Measurements from ENCODE around the gene CDK3.

CDK3 gene

GRCh38 chr17:76026714-76027158 lies 26.1 kb downstream of the CDK3 start:
- Histone ChIP-seq H3K4me3 (ENCODE audit: low read depth, low read length) (no peak overlapping the region), H3K36me3 (replicated peaks) (no peaks in the 10 kb centered on the region), H3K27me3 (replicated peaks) (no peaks in the 10 kb centered on the region), H3K27ac (no peak overlapping the region)
- DNase-seq, result no peak
- TF ChIP-seq CTCF (IDR thresholded peaks at IDR 0.05; ENCODE audit: low read depth, low read length, missing control alignments), result no peak
- in situ Hi-C loops (cut with HindIII; ENCODE audit: low pct_ligation_motif_present, low sequenced_read_pairs), result no loop called here

- Histone ChIP-seq H3K27me3 (replicated peaks) (no peaks in the 10 kb centered on the region), H3K4me3 (ENCODE audit: low read depth, low read length) (no peak within 1 kb of the TSS), H3K36me3 (replicated peaks) (no peaks in the 10 kb centered on the region), H3K27ac (no peak within 1 kb of the TSS)
- in situ Hi-C loops (cut with HindIII; ENCODE audit: low pct_ligation_motif_present, low sequenced_read_pairs), result no loop called here
- TF ChIP-seq CTCF (IDR thresholded peaks at IDR 0.05; ENCODE audit: low read depth, low read length, missing control alignments), result no peak
- DNase-seq, result no peak
Measured at GRCh38 chr17:76027159-76027839, 26.6 kb downstream of the CDK3 start, which contains the start of gene EVPL. Gene EVPL, minus strand, starts transcription at chr17:76027306. Its CDS starts 108 bp downstream, at chr17:76027198.

- in situ Hi-C loops (cut with HindIII; ENCODE audit: low pct_ligation_motif_present, low sequenced_read_pairs), result no loop called here
- no peaks in the 10 kb centered on the region for H3K36me3 ChIP-seq (replicated peaks)
- no peak overlapping the region for H3K4me3 ChIP-seq (ENCODE audit: low read depth, low read length)
- peak; percentile 13 for TF ChIP-seq CTCF (IDR thresholded peaks at IDR 0.05; ENCODE audit: low read depth, low read length, missing control alignments)
- DNase-seq, result no peak
- no peak overlapping the region for H3K27ac ChIP-seq
- H3K27me3 ChIP-seq (replicated peaks), result no peaks in the 10 kb centered on the region
Measured at GRCh38 chr17:76032073-76032779, 31.6 kb downstream of the CDK3 start.

- Histone ChIP-seq H3K36me3 (replicated peaks) (peaks cover under 1% of the 10 kb centered on the region), H3K4me3 (ENCODE audit: low read depth, low read length) (no peak overlapping the region), H3K27me3 (replicated peaks) (no peaks in the 10 kb centered on the region), H3K27ac (no peak overlapping the region)
- DNase-seq, result no peak
- no peak for TF ChIP-seq CTCF (IDR thresholded peaks at IDR 0.05; ENCODE audit: low read depth, low read length, missing control alignments)
- in situ Hi-C loops (cut with HindIII; ENCODE audit: low pct_ligation_motif_present, low sequenced_read_pairs), result no loop called here
Measured at GRCh38 chr17:76032780-76033108, 32.1 kb downstream of the CDK3 start.

- Histone ChIP-seq H3K36me3 (replicated peaks) (peaks cover 4% of the 10 kb centered on the region), H3K27ac (no peak overlapping the region), H3K27me3 (replicated peaks) (no peaks in the 10 kb centered on the region), H3K4me3 (ENCODE audit: low read depth, low read length) (no peak overlapping the region)
- no peak for DNase-seq
- in situ Hi-C loops (cut with HindIII; ENCODE audit: low pct_ligation_motif_present, low sequenced_read_pairs), result no loop called here
- no peak for TF ChIP-seq CTCF (IDR thresholded peaks at IDR 0.05; ENCODE audit: low read depth, low read length, missing control alignments)
Measured at GRCh38 chr17:76033139-76033538, 32.5 kb downstream of the CDK3 start.
